ENCODE results near the gene AHDC1.

The AHDC1 gene, protein sequence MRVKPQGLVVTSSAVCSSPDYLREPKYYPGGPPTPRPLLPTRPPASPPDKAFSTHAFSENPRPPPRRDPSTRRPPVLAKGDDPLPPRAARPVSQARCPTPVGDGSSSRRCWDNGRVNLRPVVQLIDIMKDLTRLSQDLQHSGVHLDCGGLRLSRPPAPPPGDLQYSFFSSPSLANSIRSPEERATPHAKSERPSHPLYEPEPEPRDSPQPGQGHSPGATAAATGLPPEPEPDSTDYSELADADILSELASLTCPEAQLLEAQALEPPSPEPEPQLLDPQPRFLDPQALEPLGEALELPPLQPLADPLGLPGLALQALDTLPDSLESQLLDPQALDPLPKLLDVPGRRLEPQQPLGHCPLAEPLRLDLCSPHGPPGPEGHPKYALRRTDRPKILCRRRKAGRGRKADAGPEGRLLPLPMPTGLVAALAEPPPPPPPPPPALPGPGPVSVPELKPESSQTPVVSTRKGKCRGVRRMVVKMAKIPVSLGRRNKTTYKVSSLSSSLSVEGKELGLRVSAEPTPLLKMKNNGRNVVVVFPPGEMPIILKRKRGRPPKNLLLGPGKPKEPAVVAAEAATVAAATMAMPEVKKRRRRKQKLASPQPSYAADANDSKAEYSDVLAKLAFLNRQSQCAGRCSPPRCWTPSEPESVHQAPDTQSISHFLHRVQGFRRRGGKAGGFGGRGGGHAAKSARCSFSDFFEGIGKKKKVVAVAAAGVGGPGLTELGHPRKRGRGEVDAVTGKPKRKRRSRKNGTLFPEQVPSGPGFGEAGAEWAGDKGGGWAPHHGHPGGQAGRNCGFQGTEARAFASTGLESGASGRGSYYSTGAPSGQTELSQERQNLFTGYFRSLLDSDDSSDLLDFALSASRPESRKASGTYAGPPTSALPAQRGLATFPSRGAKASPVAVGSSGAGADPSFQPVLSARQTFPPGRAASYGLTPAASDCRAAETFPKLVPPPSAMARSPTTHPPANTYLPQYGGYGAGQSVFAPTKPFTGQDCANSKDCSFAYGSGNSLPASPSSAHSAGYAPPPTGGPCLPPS (N-terminal part only)

DNA sequence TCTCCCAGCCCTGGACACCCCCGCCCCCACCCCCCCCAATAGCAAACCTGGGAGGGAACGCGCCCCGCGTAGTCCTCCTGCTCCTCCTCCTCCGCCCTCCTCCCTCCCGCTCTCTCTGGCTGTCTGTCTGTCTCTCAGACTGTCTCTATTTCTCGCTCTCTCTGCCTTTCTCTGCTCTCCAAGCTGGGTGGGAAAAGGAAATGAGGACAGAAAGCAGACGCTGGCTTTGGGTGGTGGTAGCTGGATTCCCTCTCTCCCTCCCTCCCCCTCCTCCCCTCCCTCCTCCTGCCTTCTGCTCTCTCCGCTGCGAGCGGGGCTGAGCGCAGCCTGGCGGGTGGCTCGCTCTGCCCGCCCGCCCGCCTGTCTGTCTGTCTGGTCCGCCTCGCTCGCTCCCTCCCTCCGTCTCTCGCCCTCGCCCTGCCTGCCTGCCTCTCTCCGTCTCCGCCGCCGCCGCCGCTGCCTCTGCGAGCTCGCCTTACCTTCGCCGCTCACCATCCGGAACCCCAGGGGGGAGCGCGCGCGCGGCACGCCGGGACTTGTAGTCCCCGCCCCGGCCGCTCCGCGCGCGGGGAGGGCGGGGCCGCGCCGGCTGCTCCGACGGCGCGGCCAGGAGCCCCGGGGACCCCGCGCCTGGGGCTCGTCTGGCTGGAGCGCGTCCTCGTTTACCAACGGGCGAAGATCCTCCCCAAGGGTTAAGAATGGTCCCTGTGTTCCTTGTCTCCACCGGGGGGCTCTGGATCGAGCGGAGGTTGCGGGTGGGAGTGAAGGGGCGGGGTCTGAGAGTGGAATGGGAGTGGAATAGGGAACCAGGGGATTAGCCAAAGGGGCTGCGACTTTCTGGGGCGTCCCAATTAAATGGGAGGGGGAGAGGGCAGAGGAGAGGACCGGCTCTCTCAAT lies at the start of gene AHDC1:
AHDC1 (minus strand) TSS at position 464 of the 898 bp plus-strand sequence. CDS start 52,029 bp downstream, outside the sequence.
- POLR2A ChIA-PET: interaction anchor here (0.7 to 1.7 kb wide), 8 partner anchors 29 to 305 kb away, joined by 3 to 14 read pairs (median 3); no protein-coding TSS in a partner anchor
- H3K4me3 ChIP-seq (ENCODE audit: low read depth, low read length): peak within 1 kb of the TSS; percentile 87
- TF ChIP-seq, protein P1, sequence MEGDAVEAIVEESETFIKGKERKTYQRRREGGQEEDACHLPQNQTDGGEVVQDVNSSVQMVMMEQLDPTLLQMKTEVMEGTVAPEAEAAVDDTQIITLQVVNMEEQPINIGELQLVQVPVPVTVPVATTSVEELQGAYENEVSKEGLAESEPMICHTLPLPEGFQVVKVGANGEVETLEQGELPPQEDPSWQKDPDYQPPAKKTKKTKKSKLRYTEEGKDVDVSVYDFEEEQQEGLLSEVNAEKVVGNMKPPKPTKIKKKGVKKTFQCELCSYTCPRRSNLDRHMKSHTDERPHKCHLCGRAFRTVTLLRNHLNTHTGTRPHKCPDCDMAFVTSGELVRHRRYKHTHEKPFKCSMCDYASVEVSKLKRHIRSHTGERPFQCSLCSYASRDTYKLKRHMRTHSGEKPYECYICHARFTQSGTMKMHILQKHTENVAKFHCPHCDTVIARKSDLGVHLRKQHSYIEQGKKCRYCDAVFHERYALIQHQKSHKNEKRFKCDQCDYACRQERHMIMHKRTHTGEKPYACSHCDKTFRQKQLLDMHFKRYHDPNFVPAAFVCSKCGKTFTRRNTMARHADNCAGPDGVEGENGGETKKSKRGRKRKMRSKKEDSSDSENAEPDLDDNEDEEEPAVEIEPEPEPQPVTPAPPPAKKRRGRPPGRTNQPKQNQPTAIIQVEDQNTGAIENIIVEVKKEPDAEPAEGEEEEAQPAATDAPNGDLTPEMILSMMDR (IDR thresholded peaks at IDR 0.05; ENCODE audit: insufficient read depth, low read length, missing control alignments): no peak
- CTCF ChIA-PET: interaction anchor here (0.7 to 22.9 kb wide), 19 partner anchors 9 to 306 kb away, joined by 3 to 689 read pairs (median 22); partner anchors contain the start of genes FCN3, GPR3, IFI6 and MAP3K6
- peak; percentile 33 for DNase-seq (ENCODE audit: low read depth, low spot score)

DNA sequence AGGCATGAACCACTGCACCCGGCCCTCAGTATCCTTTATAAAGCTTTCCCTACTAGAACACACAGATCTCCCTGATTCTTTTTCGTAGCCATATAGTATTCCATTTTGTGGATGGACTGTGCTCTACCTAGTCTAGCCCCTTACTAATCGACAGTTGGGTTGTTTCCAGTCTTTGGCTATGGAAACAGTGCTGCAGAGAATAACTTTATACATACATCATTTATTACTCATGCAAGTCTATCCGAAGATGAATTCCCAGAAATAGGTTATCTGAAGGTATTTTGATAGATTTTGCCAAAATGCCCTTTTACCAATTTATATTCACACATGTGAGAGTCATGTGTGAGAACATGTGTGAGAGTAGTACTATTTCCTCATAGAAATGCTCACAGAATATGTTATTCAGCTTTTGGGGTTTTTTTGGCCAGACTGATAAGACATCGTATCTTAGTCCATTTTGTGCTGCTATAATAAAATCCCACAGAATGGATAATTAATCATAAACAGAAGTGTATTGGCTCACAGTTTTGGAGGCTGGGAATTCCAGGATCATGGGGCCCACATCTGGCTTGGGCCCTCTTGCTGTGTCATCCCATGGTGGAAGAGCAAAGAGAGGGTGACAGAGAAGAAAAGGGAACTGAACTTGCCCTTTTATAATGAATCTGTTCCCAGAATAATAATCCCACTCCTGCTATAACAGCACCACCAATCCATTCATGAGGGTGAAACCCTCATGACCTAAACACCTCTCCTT lies 48.3 kb upstream of the AHDC1 start:
- POLR2A ChIA-PET: no interaction called here

DNA sequence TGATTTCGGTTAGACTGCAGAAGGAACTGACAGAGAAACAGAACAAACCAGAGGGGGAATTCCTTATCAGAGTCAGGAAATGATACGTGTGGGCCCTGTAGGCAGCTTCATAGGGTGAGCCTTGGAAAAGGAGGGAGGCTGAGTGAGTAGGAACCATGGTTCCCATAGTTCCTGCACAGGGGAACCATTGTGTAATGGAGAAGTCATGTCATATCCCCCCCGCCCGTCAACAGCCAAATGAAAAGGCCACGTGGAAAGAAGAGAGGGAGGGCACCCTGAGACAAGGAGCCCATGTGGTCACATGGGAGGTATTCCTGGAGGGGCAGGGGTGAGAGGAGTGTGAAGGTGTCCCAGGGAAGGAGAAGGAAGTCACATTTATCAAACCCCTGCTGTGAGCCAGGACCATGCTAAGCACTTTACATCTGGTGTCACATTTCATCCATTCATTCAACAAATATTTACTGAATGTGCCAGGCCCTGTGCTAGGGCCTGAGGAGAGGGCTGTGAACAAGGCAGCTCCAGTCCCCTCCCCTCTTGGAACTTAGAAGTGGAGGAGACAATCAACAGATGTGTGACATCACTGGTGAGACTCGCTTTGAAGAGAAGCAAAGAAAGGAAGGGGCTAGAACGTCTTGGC lies 46.7 kb upstream of the AHDC1 start:
- POLR2A ChIA-PET: no interaction called here
- H3K4me3 ChIP-seq (ENCODE audit: low read depth, low read length): no peak overlapping the region
- no peak for DNase-seq (ENCODE audit: low read depth, low spot score)
- CTCF ChIA-PET: interaction anchor here (0.8 to 2.4 kb wide), 13 partner anchors 10 to 231 kb away, joined by 3 to 22 read pairs (median 7); partner anchors contain the start of gene AHDC1
- TF ChIP-seq, protein P1 (IDR thresholded peaks at IDR 0.05; ENCODE audit: insufficient read depth, low read length, missing control alignments): no peak

More for the DNA sequence above, 48.3 kb upstream of the AHDC1 start:
- no peak for DNase-seq (ENCODE audit: low read depth, low spot score)
- CTCF ChIA-PET: interaction anchor here (0.9 to 2.0 kb wide), 9 partner anchors 9 to 95 kb away, joined by 3 to 7 read pairs (median 4); no protein-coding TSS in a partner anchor
- TF ChIP-seq, protein P1 (IDR thresholded peaks at IDR 0.05; ENCODE audit: insufficient read depth, low read length, missing control alignments): no peak
- H3K4me3 ChIP-seq (ENCODE audit: low read depth, low read length): no peak overlapping the region

DNA sequence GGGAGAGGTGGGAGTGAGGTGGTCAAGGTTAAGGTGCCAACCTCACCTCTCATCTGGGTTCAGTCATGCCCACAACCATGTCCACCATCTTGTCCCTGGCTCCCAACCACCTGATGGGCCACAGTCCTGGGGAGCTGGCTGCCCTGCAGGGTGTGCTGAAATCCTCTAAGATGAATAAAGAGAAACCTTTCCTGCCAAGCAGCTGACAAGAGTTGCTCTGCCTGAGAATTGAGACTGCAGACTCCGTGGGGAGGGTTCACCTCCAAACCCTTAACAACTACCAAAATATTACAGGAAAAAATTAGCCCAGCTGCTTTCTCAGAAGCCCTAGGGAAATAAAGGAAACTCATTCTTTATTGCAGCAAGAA lies 46.2 kb upstream of the AHDC1 start:
- DNase-seq (ENCODE audit: low read depth, low spot score): no peak
- CTCF ChIA-PET: interaction anchor here (0.8 to 2.4 kb wide), 13 partner anchors 8 to 230 kb away, joined by 3 to 22 read pairs (median 7); partner anchors contain the start of gene AHDC1
- H3K4me3 ChIP-seq (ENCODE audit: low read depth, low read length): no peak overlapping the region
- POLR2A ChIA-PET: no interaction called here
- TF ChIP-seq, protein P1 (IDR thresholded peaks at IDR 0.05; ENCODE audit: insufficient read depth, low read length, missing control alignments): no peak

DNA sequence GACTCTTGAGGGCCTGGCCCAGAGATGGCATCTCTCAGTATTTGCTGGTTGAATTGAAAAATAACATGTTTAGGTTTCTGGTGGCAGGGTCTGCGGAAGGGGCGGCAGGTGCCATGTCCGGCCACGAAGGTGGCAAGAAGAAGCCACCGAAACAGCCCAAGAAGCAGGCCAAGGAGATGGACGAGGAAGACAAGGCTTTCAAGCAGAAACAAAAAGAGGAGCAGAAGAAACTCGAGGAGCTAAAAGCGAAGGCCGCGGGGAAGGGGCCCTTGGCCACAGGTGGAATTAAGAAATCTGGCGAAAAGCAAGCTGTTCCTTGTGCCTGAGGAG lies 45.3 kb upstream of the AHDC1 start:
- no peak for DNase-seq (ENCODE audit: low read depth, low spot score)
- POLR2A ChIA-PET: no interaction called here
- CTCF ChIA-PET: interaction anchor here (1.1 to 2.8 kb wide), 12 partner anchors 9 to 352 kb away, joined by 3 to 22 read pairs (median 7); partner anchors contain the start of gene AHDC1
- TF ChIP-seq, protein P1 (IDR thresholded peaks at IDR 0.05; ENCODE audit: insufficient read depth, low read length, missing control alignments): no peak
- no peak overlapping the region for H3K4me3 ChIP-seq (ENCODE audit: low read depth, low read length)
